ENCODE results near the gene SLC37A3.

- TF ChIP-seq CTCF (IDR thresholded peaks at IDR 0.05) (no peak), EZH2 (IDR thresholded peaks at IDR 0.05; ENCODE audit: borderline replicate concordance, insufficient read depth, low read depth, low read length, poor library complexity, severe bottlenecking) (no peak)
Observed at GRCh38 chr7:140322759-140323158, 75.6 kb downstream of the SLC37A3 start.

Data from B cell (primary cell).